IMR-90 (cell line): Measurements from ENCODE around the gene SEMA5A. TPM values are rescaled to one million over a fixed set of nuclear protein-coding genes. Genes with fewer than 3 reads are reported as not detected.

ENCODE experiments used
- ATAC-seq: fragments of 200-7000 bp; cut with Tn5 transposase; 2 replicates; pipeline ENCODE4 v1.9.1; 2020; ENCODE audit warnings: low read depth, mild to moderate bottlenecking, moderate library complexity
- BruUV-seq: library from RNA; stranded (reverse); fragments of 400-500 nt; replicated peaks from 2 replicates; lab custom pipeline; 2021; lab: Mats Ljungman, UMichigan
- CTCF ChIA-PET: fragments of 300-600 bp; formaldehyde crosslinking; extraction: SDS; loops from one replicate; lab custom pipeline; 2021; ENCODE audit warnings: antibody characterized with exemption; lab: Yijun Ruan, JAX
- POLR2A ChIA-PET: fragments of 300-600 bp; sonication (Branson Sonifier 250); formaldehyde crosslinking; loops from one replicate; lab custom pipeline; 2022; ENCODE audit warnings: antibody characterized with exemption; ENCODE audit not compliant: unreplicated experiment; lab: Charles Lee
- DNase-seq: peaks from one replicate; pipeline ENCODE4 v3.0.0; 2013
- H2AFZ ChIP-seq: replicated peaks from 2 replicates; pipeline ENCODE3; 2013; ENCODE audit warnings: low read length, mild to moderate bottlenecking; ENCODE audit not compliant: poor library complexity
- H2AK5ac ChIP-seq: 2 replicates; pipeline ENCODE4 v1.6.1; 2013; ENCODE audit warnings: low read depth, low read length, inconsistent platforms
- H2AK9ac ChIP-seq: replicated peaks from 2 replicates; pipeline ENCODE3; 2013; ENCODE audit warnings: mild to moderate bottlenecking, low read depth, low read length, moderate library complexity; ENCODE audit not compliant: poor library complexity
- H2BK120ac ChIP-seq: 2 replicates; pipeline ENCODE4 v1.6.1; 2013; ENCODE audit warnings: low read depth, low read length, inconsistent platforms
- H2BK15ac ChIP-seq: 3 replicates; pipeline ENCODE4 v1.6.1; 2013; ENCODE audit warnings: low read depth, low read length, inconsistent platforms
- H2BK20ac ChIP-seq: 2 replicates; pipeline ENCODE4 v1.6.1; 2013; ENCODE audit warnings: low read depth, mild to moderate bottlenecking, inconsistent platforms, low read length, moderate library complexity
- H2BK5ac ChIP-seq: 2 replicates; pipeline ENCODE4 v1.6.1; 2013; ENCODE audit warnings: mild to moderate bottlenecking, low read depth, low read length, inconsistent platforms; ENCODE audit not compliant: poor library complexity, severe bottlenecking
- H3K14ac ChIP-seq: replicated peaks from 2 replicates; pipeline ENCODE4 v1.6.1; 2013; ENCODE audit warnings: low read depth, low read length, inconsistent platforms
- H3K18ac ChIP-seq: 2 replicates; pipeline ENCODE4 v1.6.1; 2013; ENCODE audit warnings: low read depth, low read length, control low read depth
- H3K23ac ChIP-seq: 2 replicates; pipeline ENCODE4 v1.6.1; 2013; ENCODE audit warnings: low read depth, low read length, inconsistent platforms
- H3K27ac ChIP-seq: 2 replicates; pipeline ENCODE4 v1.5.1; 2013; ENCODE audit warnings: mild to moderate bottlenecking, control low read depth, low read length; ENCODE audit not compliant: insufficient read depth
- H3K27me3 ChIP-seq: 2 replicates; pipeline ENCODE4 v1.6.1; 2013; ENCODE audit warnings: low read length; ENCODE audit not compliant: control insufficient read depth, insufficient read depth
- H3K36me3 ChIP-seq: 2 replicates; pipeline ENCODE4 v1.6.1; 2013; ENCODE audit warnings: low read length, mixed read lengths; ENCODE audit not compliant: control insufficient read depth, insufficient read depth
- H3K4ac ChIP-seq: 2 replicates; pipeline ENCODE4 v1.6.1; 2013; ENCODE audit warnings: low read depth, low read length, inconsistent platforms
- H3K4me1 ChIP-seq: 2 replicates; pipeline ENCODE4 v1.6.1; 2013; ENCODE audit warnings: low read length, mixed read lengths; ENCODE audit not compliant: control insufficient read depth, insufficient read depth
- H3K4me2 ChIP-seq: 2 replicates; pipeline ENCODE4 v1.6.1; 2013; ENCODE audit warnings: low read depth, mild to moderate bottlenecking, control low read depth, low read length, moderate library complexity
- H3K4me3 ChIP-seq: 2 replicates; pipeline ENCODE4 v1.5.1; 2013; ENCODE audit warnings: low read depth, mild to moderate bottlenecking, control low read depth, low read length, moderate library complexity; ENCODE audit not compliant: insufficient read depth
- H3K56ac ChIP-seq: 2 replicates; pipeline ENCODE4 v1.6.1; 2013; ENCODE audit warnings: low read length, inconsistent platforms; ENCODE audit not compliant: insufficient read depth; ENCODE audit errors: extremely low read depth
- H3K79me1 ChIP-seq, 2 experiments: 2 replicates each; pipeline ENCODE4 v1.6.1; 2013; ENCODE audit warnings: low read length in 2 of 2, inconsistent platforms in 1 of 2, low read depth in 1 of 2
- H3K9ac ChIP-seq: 2 replicates; pipeline ENCODE4 v1.6.1; 2013; ENCODE audit warnings: low read depth, low read length, control low read depth
- H3K9me1 ChIP-seq: 2 replicates; pipeline ENCODE4 v1.6.1; 2013; ENCODE audit warnings: low read length, inconsistent platforms; ENCODE audit not compliant: insufficient read depth
- H3K9me3 ChIP-seq: 2 replicates; pipeline ENCODE4 v1.6.1; 2013; ENCODE audit warnings: low read length; ENCODE audit not compliant: control insufficient read depth, insufficient read depth
- H4K20me1 ChIP-seq: 2 replicates; pipeline ENCODE4 v1.6.1; 2013; ENCODE audit warnings: low read length, inconsistent platforms; ENCODE audit not compliant: insufficient read depth
- H4K5ac ChIP-seq: 2 replicates; pipeline ENCODE4 v1.6.1; 2013; ENCODE audit warnings: mild to moderate bottlenecking, low read depth, low read length, control low read depth
- H4K8ac ChIP-seq, 2 experiments: 2 replicates each; pipeline ENCODE4 v1.6.1; 2013; ENCODE audit warnings: low read depth in 2 of 2, low read length in 2 of 2, control low read depth in 1 of 2, inconsistent platforms in 1 of 2
- H4K91ac ChIP-seq: 2 replicates; pipeline ENCODE4 v1.6.1; 2013; ENCODE audit warnings: low read depth, low read length, inconsistent platforms; ENCODE audit not compliant: insufficient read depth
- MAFK ChIP-seq: IDR thresholded peaks from 2 replicates; pipeline ENCODE4 v1.6.1; 2012; ENCODE audit warnings: low read depth, low read length, improper control_type of control experiment
- dilution Hi-C: fragments of 300-500 bp; cut with HindIII; formaldehyde crosslinking; loops from one replicate; pipeline ENCODE4 v1.14.3; 2018; ENCODE audit warnings: low sequenced_read_pairs; ENCODE audit not compliant: unreplicated experiment
- in situ Hi-C: fragments of 300-500 bp; cut with MboI; formaldehyde crosslinking; loops from 3 replicates; pipeline ENCODE4 v1.14.3; 2019; ENCODE audit warnings: low sequenced_read_pairs, inconsistent platforms, mixed read lengths
- intact Hi-C: fragments of 100-400 bp; cut with micrococcal nuclease; formaldehyde crosslinking; loops from 2 replicates; pipeline ENCODE4 v1.10.0; 2022
- polyA plus RNA-seq, 3 experiments: library from polyadenylated mRNA; depleted of rRNA; stranded (reverse); fragments of >200 nt; gene quantifications; 2 replicates each; pipeline ENCODE4 v1.2.3, GENCODE V29; 2012; ENCODE audit warnings: low replicate concordance in 1 of 3
- total RNA-seq: library from RNA; depleted of rRNA; stranded (reverse); fragments of >200 nt; gene quantifications from 2 replicates; pipeline ENCODE4 v1.2.3, GENCODE V29; 2012
- TF ChIP-seq, protein P1 (sequence below): fragments of 150-350 bp; IDR thresholded peaks from 2 replicates; pipeline ENCODE4 v1.6.1; 2016; ENCODE audit warnings: low read depth, mild to moderate bottlenecking, low read length, moderate library complexity, borderline replicate concordance
- TF ChIP-seq, protein P2 (sequence below): fragments of 150-350 bp; IDR thresholded peaks from 2 replicates; pipeline ENCODE4 v1.6.1; 2017; ENCODE audit warnings: mild to moderate bottlenecking, antibody characterized with exemption, low read length, low read depth

Gene SEMA5A
- total and polyA plus RNA-seq, 2 of the 4 experiments (the other 2 are of a cell fraction) = 8.2 to 9.9 TPM

DNA sequence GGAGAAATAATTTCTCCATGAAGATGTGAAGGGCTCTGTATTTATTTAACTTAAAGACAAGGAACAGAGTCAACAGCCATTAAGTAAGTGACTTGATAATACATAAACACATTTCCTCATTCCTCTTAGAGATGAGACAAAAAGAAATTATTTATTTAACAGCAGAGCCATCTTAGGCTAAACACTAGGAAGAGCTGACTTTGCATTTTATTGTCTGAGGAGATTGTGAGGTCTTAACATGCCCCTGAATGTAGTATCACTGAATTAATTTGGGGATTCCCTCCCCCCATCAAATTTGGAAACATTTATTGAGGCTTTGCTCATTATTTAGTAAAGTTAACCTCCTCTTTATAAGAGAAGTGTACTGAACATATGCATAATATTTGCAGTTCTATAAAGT, 49.0 kb upstream of the SEMA5A start:
- POLR2A ChIA-PET = no interaction called here
- H3K4me1 ChIP-seq = peaks cover 2% of the 10 kb centered on the region; the same call in 1 of the 2 replicates
- no peak overlapping the region for H2AK9ac ChIP-seq
- H2BK120ac ChIP-seq = no peak overlapping the region
- BruUV-seq = no TSS peak
- H3K9ac ChIP-seq = no peak overlapping the region
- no peak overlapping the region for H2BK20ac ChIP-seq
- no peaks in the 10 kb centered on the region for H3K9me3 ChIP-seq
- no peak for ATAC-seq
- dilution Hi-C loops (no loop called here), in situ Hi-C loops (no loop called here), intact Hi-C loops (no loop called here)
- H4K20me1 ChIP-seq = no peaks in the 10 kb centered on the region
- H3K4me3 ChIP-seq = no peak overlapping the region
- H3K4ac ChIP-seq = no peak overlapping the region
- no peak overlapping the region for H2AK5ac ChIP-seq
- H2BK15ac ChIP-seq = no peak overlapping the region
- H3K4me2 ChIP-seq = no peak overlapping the region
- H3K23ac ChIP-seq = no peak overlapping the region
- H2AFZ ChIP-seq = no peak overlapping the region
- no peaks in the 10 kb centered on the region for H3K79me1 ChIP-seq
- no peaks in the 10 kb centered on the region; the same call in 1 of the 2 replicates for H3K9me1 ChIP-seq
- CTCF ChIA-PET = interaction anchor here (0.7 kb wide), 1 partner anchor 28 kb away, joined by 4 read pairs; no protein-coding TSS in a partner anchor
- no peak overlapping the region for H2BK5ac ChIP-seq
- H3K27ac ChIP-seq = no peak overlapping the region
- H4K5ac ChIP-seq = no peak overlapping the region
- no peaks in the 10 kb centered on the region for H3K36me3 ChIP-seq
- TF ChIP-seq, protein P1, sequence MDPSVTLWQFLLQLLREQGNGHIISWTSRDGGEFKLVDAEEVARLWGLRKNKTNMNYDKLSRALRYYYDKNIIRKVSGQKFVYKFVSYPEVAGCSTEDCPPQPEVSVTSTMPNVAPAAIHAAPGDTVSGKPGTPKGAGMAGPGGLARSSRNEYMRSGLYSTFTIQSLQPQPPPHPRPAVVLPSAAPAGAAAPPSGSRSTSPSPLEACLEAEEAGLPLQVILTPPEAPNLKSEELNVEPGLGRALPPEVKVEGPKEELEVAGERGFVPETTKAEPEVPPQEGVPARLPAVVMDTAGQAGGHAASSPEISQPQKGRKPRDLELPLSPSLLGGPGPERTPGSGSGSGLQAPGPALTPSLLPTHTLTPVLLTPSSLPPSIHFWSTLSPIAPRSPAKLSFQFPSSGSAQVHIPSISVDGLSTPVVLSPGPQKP = no peak
- TF ChIP-seq MAFK = peak; percentile 93
- TF ChIP-seq, protein P2, sequence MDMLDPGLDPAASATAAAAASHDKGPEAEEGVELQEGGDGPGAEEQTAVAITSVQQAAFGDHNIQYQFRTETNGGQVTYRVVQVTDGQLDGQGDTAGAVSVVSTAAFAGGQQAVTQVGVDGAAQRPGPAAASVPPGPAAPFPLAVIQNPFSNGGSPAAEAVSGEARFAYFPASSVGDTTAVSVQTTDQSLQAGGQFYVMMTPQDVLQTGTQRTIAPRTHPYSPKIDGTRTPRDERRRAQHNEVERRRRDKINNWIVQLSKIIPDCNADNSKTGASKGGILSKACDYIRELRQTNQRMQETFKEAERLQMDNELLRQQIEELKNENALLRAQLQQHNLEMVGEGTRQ = no peak
- no peak overlapping the region for H3K56ac ChIP-seq
- no peak overlapping the region for H3K14ac ChIP-seq
- no peak for DNase-seq
- no peak overlapping the region for H4K8ac ChIP-seq
- no peak overlapping the region for H3K18ac ChIP-seq
- no peak overlapping the region for H4K91ac ChIP-seq
- peaks cover 2% of the 10 kb centered on the region; the same call in 1 of the 2 replicates for H3K27me3 ChIP-seq
